ENCODE measurements around the gene TMPRSS13.

Gene TMPRSS13

DNA sequence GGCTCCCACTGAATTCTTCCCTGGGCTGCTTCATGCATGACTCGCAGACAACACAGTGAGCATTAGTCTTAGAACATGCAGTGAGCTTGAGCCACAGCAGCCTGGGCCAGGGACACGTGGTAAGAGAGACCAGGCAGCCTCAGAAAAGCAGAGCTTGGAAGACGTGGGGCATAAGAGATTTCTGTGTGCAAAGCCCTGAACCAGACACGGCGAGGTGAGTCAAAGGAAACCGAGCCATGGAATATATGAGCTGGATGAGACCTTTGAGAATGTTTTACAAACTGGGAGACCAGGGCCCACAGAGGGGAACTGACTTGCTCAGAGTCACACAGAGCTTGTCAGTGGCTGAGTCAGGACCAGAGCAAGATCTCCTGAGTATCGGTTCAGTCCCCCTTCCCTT is 44.2 kb downstream of the TMPRSS13 start:
- Histone ChIP-seq H3K27ac (ENCODE audit: low read depth, low read length) (no peak overlapping the region), H3K79me2 (ENCODE audit: control insufficient read depth, insufficient read depth, low read length, unreplicated experiment) (no peaks in the 10 kb centered on the region)

DNA sequence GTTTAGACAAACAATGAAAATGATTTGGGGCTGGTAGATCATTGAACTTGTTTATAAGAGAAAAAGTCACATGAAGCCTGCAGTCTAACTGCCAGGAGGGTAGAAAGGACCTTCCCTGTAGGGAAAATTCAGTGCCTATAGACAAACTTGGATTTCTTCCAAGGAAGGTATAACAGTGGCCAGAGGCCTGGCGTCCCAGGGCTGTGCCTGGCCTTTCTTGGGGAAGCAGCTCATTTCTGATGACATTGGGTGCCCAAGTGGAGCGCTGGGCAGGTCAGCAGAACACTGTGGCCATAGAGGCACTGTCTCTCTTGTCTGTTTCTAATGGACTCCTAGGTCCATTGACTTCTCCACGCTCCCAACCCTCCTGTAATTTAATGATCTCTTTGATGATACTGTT is 46.1 kb downstream of the TMPRSS13 start:
- Histone ChIP-seq H3K79me2 (ENCODE audit: control insufficient read depth, insufficient read depth, low read length, unreplicated experiment) (no peaks in the 10 kb centered on the region), H3K27me3 (ENCODE audit: insufficient read depth, low read length) (peaks cover 86% of the 10 kb centered on the region), H2AFZ (ENCODE audit: low read length, unreplicated experiment) (no peak overlapping the region), H3K36me3 (ENCODE audit: insufficient read depth, low read length) (no peaks in the 10 kb centered on the region), H3K27ac (ENCODE audit: low read depth, low read length) (no peak overlapping the region), H3K4me3 (ENCODE audit: low read depth, low read length) (no peak overlapping the region), H3K4me1 (ENCODE audit: control insufficient read depth, insufficient read depth, low read length, unreplicated experiment) (no peaks in the 10 kb centered on the region)

More for the DNA sequence above, 44.2 kb downstream of the TMPRSS13 start:
- H3K27me3 ChIP-seq (ENCODE audit: insufficient read depth, low read length), result peaks cover 68% of the 10 kb centered on the region
- no peak overlapping the region for H3K4me3 ChIP-seq (ENCODE audit: low read depth, low read length)
- H2AFZ ChIP-seq (ENCODE audit: low read length, unreplicated experiment), result no peak overlapping the region
- H3K36me3 ChIP-seq (ENCODE audit: insufficient read depth, low read length), result no peaks in the 10 kb centered on the region
- H3K4me1 ChIP-seq (ENCODE audit: control insufficient read depth, insufficient read depth, low read length, unreplicated experiment), result no peaks in the 10 kb centered on the region

DNA sequence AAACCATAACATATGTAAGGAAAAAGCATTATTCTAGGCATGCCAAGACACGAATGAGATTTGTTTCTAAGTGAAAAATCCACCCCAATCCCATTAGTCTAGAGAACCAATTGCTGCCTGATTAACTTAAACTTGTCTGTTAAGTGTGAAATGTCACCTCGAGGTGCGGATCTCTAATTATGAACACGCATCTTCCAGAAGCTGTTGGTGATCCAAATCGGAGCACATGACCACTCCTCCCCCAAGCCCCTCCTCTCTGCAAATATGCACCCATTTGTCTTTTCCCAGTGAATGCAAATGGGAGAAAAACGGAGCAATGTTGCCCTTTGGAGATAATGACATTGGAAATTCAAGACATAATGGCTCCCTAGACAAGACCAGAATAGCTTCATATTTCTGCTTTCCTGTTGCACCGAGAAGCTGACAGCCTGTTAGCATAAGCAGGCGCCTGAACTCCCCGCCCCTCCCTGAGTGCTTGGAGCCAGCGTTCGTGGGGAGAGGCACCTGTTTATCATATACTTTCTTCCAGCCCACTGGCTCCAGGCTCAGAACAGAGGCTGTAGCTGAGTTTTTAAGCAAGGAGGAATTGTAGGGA is 46.8 kb downstream of the TMPRSS13 start:
- H2AFZ ChIP-seq (ENCODE audit: low read length, unreplicated experiment), result no peak overlapping the region
- H3K79me2 ChIP-seq (ENCODE audit: control insufficient read depth, insufficient read depth, low read length, unreplicated experiment), result no peaks in the 10 kb centered on the region
- H3K4me1 ChIP-seq (ENCODE audit: control insufficient read depth, insufficient read depth, low read length, unreplicated experiment), result no peaks in the 10 kb centered on the region
- peaks cover 89% of the 10 kb centered on the region for H3K27me3 ChIP-seq (ENCODE audit: insufficient read depth, low read length)
- H3K36me3 ChIP-seq (ENCODE audit: insufficient read depth, low read length), result no peaks in the 10 kb centered on the region
- no peak overlapping the region for H3K4me3 ChIP-seq (ENCODE audit: low read depth, low read length)
- H3K27ac ChIP-seq (ENCODE audit: low read depth, low read length), result no peak overlapping the region

DNA sequence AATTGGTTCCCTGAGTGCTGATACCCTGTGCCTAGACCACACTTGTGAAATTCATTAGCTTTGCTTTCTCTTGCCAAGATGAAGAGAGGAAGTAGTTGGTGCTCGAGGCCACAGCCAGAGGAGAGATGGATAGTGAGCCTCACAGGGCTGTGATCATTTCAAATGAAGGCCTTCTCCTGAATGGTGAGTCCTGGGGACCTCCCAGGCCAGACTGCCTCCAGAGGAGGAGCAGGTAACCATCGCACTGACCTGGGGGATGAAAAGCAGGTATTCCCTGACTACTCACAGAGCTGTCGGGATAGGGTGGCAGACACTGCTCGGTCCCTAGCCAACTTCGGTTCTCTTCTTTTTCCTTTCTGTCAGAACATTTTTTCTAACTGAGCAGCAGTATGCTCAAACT is 48.0 kb downstream of the TMPRSS13 start:
- Histone ChIP-seq H3K4me3 (ENCODE audit: low read depth, low read length) (no peak overlapping the region), H3K36me3 (ENCODE audit: insufficient read depth, low read length) (no peaks in the 10 kb centered on the region), H3K79me2 (ENCODE audit: control insufficient read depth, insufficient read depth, low read length, unreplicated experiment) (no peaks in the 10 kb centered on the region), H3K27ac (ENCODE audit: low read depth, low read length) (no peak overlapping the region), H3K27me3 (ENCODE audit: insufficient read depth, low read length) (peaks cover 90% of the 10 kb centered on the region), H2AFZ (ENCODE audit: low read length, unreplicated experiment) (no peak overlapping the region), H3K4me1 (ENCODE audit: control insufficient read depth, insufficient read depth, low read length, unreplicated experiment) (no peaks in the 10 kb centered on the region)

DNA sequence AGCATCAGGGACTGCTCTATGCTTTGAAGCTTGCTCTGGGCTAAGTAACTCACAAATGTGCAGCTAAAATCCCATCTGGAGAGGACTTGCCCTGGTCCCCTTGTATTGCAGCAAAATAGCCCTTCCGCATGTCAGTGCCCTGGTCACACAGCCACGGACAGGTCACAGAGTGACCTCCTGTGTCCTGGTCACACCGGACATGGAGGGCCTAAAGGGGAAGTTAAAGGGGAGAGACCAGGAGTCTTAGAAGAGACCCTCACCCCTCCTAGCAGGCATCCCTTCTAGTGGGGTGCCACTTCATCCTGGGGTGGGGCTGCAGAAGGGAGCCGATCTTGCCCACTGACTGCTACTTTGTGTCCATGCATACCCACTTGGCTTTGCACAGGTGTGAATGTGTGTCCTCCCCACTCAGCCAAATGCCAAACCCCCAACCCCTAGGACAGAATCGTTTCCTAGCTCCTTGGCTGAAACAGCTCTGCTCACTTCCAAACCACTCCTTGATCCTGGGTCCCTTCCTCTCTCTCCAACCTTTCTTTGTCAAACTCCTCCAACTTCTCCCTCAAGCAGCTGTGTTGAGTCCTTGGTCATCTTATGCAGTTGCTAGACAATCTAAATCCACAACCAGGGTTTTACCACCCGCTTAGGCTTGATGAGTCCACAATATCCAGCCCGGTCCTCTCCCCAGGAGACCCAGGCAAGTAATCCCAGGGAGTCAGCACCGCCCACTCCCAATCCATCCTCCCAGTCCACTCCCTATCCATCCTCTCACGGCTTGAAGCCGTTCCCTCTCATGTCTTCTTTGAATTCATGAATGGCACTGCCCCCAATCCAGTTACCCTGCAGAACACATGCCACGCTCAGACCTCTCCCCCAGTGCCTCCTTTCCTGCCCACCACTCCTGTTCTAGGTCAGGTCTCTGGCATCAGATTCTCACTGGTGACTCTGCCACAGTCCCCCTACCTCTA is 49.4 kb downstream of the TMPRSS13 start:
- H3K4me3 ChIP-seq (ENCODE audit: low read depth, low read length), result no peak overlapping the region
- no peak overlapping the region for H3K27ac ChIP-seq (ENCODE audit: low read depth, low read length)
- no peaks in the 10 kb centered on the region for H3K4me1 ChIP-seq (ENCODE audit: control insufficient read depth, insufficient read depth, low read length, unreplicated experiment)
- H2AFZ ChIP-seq (ENCODE audit: low read length, unreplicated experiment), result no peak overlapping the region
- H3K79me2 ChIP-seq (ENCODE audit: control insufficient read depth, insufficient read depth, low read length, unreplicated experiment), result no peaks in the 10 kb centered on the region
- peaks cover 91% of the 10 kb centered on the region for H3K27me3 ChIP-seq (ENCODE audit: insufficient read depth, low read length)
- H3K36me3 ChIP-seq (ENCODE audit: insufficient read depth, low read length), result no peaks in the 10 kb centered on the region

DNA sequence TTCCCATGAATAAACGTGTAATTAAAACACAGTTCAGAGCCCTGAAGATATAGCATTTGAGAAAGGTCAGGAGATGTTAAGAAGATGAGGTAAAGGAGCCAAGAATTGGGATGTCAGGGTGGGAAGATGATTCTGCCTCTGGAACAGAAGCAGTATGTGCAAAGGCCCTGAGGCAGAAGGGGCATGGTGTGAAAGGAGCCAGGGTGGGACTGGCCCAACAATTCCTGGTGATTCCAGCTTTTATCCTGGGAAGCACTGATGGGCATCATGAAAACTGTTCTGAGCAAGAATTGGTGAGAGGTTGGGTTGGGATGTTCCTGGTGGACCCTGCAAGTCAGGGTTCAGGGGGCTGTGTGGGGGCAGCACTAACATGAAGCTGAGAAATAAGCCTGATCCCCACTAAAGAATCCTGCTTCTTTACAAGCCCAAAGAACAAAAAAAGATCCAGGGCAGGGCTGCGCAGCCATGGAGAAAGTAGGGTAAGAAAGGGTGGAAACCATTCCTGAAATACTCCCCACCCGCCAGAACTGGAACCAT is 50.2 kb downstream of the TMPRSS13 start:
- H2AFZ ChIP-seq (ENCODE audit: low read length, unreplicated experiment), result no peak overlapping the region
- no peaks in the 10 kb centered on the region for H3K79me2 ChIP-seq (ENCODE audit: control insufficient read depth, insufficient read depth, low read length, unreplicated experiment)
- H3K36me3 ChIP-seq (ENCODE audit: insufficient read depth, low read length), result no peaks in the 10 kb centered on the region
- no peak overlapping the region for H3K27ac ChIP-seq (ENCODE audit: low read depth, low read length)
- no peak overlapping the region for H3K4me3 ChIP-seq (ENCODE audit: low read depth, low read length)
- peaks cover 96% of the 10 kb centered on the region for H3K27me3 ChIP-seq (ENCODE audit: insufficient read depth, low read length)
- no peaks in the 10 kb centered on the region for H3K4me1 ChIP-seq (ENCODE audit: control insufficient read depth, insufficient read depth, low read length, unreplicated experiment)

DNA sequence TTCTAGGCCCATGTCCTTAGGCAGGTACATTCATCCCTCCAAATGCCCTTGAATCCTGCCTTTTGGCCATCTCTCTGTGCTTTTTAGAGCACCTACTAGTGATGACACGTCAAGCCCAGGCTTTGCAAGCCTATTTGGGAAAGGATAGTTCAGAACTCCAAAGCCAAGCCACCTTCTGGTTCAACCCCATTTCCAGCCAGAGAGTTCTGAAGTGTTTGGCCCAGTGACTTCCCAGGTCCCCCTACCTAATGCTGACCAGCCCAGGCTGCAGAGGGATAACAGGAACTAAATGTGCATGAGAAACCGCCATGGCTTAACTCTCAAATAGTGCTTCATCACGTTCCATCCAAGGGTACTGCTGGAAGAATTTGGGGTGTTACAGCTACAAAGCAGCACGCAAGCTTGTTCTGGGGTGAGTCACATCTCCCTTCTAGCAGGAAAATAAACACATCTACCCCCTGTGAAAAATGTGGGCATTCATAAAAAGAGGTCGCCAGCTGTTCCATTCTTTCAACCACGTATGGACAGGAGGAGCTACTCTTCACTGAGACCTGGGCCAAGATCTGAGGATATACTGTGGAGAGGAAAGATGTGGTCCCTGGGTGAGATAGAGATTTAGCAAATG is 50.8 kb downstream of the TMPRSS13 start:
- H3K27me3 ChIP-seq (ENCODE audit: insufficient read depth, low read length), result peaks cover 98% of the 10 kb centered on the region
- H3K4me1 ChIP-seq (ENCODE audit: control insufficient read depth, insufficient read depth, low read length, unreplicated experiment), result no peaks in the 10 kb centered on the region
- H3K27ac ChIP-seq (ENCODE audit: low read depth, low read length), result no peak overlapping the region
- no peak overlapping the region for H2AFZ ChIP-seq (ENCODE audit: low read length, unreplicated experiment)
- no peak overlapping the region for H3K4me3 ChIP-seq (ENCODE audit: low read depth, low read length)
- H3K79me2 ChIP-seq (ENCODE audit: control insufficient read depth, insufficient read depth, low read length, unreplicated experiment), result no peaks in the 10 kb centered on the region
- H3K36me3 ChIP-seq (ENCODE audit: insufficient read depth, low read length), result no peaks in the 10 kb centered on the region

- Histone ChIP-seq H3K4me3 (ENCODE audit: low read depth, low read length) (no peak overlapping the region), H3K27me3 (ENCODE audit: insufficient read depth, low read length) (peaks cover 98% of the 10 kb centered on the region), H3K4me1 (ENCODE audit: control insufficient read depth, insufficient read depth, low read length, unreplicated experiment) (no peaks in the 10 kb centered on the region), H3K79me2 (ENCODE audit: control insufficient read depth, insufficient read depth, low read length, unreplicated experiment) (no peaks in the 10 kb centered on the region), H3K36me3 (ENCODE audit: insufficient read depth, low read length) (no peaks in the 10 kb centered on the region), H3K27ac (ENCODE audit: low read depth, low read length) (no peak overlapping the region), H2AFZ (ENCODE audit: low read length, unreplicated experiment) (no peak overlapping the region)
Observed at GRCh38 chr11:117877120-117877784, 52.0 kb downstream of the TMPRSS13 start.

DNA sequence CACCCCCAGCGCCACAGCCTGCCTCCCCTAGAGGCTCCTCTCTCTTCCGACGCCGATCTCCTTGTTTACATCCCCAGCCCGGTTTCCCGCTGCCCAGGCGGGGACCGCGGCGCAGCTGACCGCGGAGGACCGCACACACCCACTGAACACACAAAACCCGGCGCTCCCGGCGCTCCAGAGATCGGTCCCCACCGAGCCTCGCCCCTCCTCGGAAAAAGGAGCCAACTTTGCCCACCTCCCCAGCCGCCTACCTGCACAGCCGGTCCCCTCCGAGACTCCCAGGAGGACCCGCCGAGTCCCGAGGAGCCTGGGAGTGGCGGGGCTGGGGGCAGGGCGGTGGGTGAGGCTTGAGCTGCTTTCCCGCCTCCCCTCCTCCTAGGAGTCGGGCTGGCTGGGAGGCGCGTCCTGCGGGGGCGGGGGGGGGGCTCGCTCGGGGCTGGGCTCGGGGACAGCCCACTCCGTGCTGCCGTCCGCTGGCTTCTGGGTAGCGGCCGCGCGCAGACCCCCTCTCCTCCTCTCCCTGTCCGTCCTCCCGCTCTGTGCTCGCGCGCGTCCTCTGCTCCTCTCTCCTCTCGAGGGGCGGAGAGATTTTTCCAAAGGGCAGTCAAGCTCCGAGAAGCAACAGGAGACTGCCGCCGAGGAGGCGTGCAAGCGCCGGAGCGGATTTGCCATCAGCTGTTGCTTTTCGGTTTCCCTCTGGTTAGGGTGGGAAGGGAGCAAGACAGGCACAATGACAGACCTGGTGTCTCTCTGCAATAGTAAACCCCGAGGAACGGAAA is 52.7 kb downstream of the TMPRSS13 start, which contains the start of gene FXYD6:
Gene FXYD6, minus strand, starts transcription at position 318 of the 779 bp plus-strand sequence. CDS start 33,882 bp downstream, outside the sequence.
- no peak within 1 kb of the TSS for H2AFZ ChIP-seq (ENCODE audit: low read length, unreplicated experiment)
- no peaks in the 10 kb centered on the region for H3K79me2 ChIP-seq (ENCODE audit: control insufficient read depth, insufficient read depth, low read length, unreplicated experiment)
- no peaks in the 10 kb centered on the region for H3K4me1 ChIP-seq (ENCODE audit: control insufficient read depth, insufficient read depth, low read length, unreplicated experiment)
- H3K27ac ChIP-seq (ENCODE audit: low read depth, low read length), result no peak within 1 kb of the TSS
- H3K36me3 ChIP-seq (ENCODE audit: insufficient read depth, low read length), result no peaks in the 10 kb centered on the region
- 0 out of 2 replicates have a peak within 1 kb of the TSS, but pooled peaks have one; percentile 12 for H3K4me3 ChIP-seq (ENCODE audit: low read depth, low read length)
- peaks cover 98% of the 10 kb centered on the region for H3K27me3 ChIP-seq (ENCODE audit: insufficient read depth, low read length)

- 0 out of 2 replicates have a peak overlapping the region, but pooled peaks have one; percentile 12 for H3K4me3 ChIP-seq (ENCODE audit: low read depth, low read length)
- no peaks in the 10 kb centered on the region for H3K36me3 ChIP-seq (ENCODE audit: insufficient read depth, low read length)
- H3K27ac ChIP-seq (ENCODE audit: low read depth, low read length), result no peak overlapping the region
- H3K79me2 ChIP-seq (ENCODE audit: control insufficient read depth, insufficient read depth, low read length, unreplicated experiment), result no peaks in the 10 kb centered on the region
- no peak overlapping the region for H2AFZ ChIP-seq (ENCODE audit: low read length, unreplicated experiment)
- H3K27me3 ChIP-seq (ENCODE audit: insufficient read depth, low read length), result peaks cover 98% of the 10 kb centered on the region
- no peaks in the 10 kb centered on the region for H3K4me1 ChIP-seq (ENCODE audit: control insufficient read depth, insufficient read depth, low read length, unreplicated experiment)
Observed at GRCh38 chr11:117876059-117876340, 53.2 kb downstream of the TMPRSS13 start.

Measured in ACC112 (cell line).